GM21723 (cell line): Measurements from ENCODE around the gene SRSF2.
"Not testable (repeated sequence)": the region's sequence is repeated elsewhere in the genome, so short reads cannot be mapped to it uniquely, and the experiment has no call there.

Source experiments
- ATAC-seq: cut with Tn5 transposase; IDR thresholded peaks from one replicate; pipeline ENCODE4 v1.9.1; 2021; ENCODE audit warnings: mild to moderate bottlenecking, moderate library complexity; ENCODE audit not compliant: unreplicated experiment

The SRSF2 gene

DNA sequence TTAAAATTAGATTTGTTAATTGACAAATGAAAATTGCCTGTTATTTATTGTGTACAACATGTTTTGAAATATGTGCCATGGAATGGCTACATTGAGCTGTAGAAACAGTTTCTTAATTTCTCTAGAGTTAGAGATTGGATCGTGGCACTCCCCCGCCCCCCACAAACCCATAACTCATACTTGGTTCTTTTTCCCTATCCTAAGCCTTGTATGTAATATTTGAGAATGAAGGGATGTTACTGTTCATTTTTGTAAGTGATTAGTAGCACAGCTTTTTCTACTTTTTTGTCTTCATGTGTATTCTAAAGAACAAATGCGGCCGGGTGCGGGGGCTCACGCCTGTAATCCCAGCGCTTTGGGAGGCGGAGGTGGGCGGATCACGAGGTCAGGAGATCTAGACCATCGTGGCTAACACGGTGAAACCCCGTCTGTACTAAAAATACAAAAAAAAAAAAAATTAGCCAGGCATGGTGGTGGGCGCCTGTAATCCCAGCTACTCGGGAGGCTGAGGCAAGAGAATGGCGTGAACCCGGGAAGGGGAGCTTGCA is 2.5 kb upstream of the SRSF2 start:
- ATAC-seq, result not testable (repeated sequence)

DNA sequence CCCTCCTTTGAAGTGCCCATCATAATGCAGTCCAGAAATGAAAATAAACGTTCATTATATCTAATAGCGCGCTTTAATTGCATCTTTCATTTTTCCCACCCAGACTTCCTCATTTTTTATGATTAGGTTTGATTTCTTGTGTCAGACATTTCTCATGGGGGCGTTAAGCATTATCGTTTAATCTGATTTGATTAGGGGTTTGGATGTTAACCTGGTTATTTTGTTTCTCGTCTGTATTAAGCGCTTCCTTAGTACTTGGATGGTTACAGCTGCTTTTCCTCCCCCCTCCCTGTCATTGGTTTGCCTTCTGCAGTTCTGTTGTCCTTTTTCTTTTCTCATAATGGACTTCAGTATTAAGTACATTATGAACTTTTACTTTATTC is 1.3 kb upstream of the SRSF2 start:
- ATAC-seq, result no peak

DNA sequence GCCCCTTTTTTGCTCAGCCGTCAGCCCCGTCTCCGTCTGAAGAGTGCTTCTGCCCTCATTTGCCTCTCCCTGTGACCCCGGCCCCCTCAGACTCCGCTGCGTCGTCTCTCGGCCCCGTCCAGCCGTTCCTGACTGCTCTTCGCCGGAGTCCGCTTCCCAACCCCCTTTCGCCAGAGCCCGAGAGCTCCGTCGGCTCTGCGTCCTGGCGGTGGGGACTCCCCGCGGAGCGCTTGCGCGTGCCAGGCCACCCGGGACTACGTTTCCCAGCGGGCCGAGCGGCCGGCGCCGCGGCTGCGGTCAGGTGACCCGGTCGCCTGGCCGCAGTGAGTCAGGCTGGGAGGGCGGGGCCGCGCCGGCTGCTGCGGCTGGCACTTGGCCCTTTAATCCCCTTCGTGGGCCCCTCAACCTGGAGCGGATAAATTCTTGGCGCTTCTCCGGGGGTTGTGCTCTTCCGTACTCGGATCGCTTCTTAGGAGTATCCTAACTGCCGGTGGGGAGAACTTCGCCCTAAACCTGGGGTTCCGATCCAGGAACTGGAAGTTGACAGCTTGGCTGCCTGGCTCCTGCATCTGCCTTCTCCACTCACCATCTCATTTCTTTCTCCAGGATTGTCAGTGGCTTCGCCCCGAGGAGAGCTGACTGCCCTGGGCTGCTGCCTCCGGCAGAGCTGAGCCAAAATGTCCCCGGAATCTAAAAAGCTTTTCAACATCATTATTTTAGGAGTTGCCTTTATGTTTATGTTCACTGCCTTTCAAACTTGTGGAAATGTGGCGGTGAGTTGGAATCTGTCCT is 741 bp upstream of the SRSF2 start, which contains the start of gene MFSD11:
TSS of gene MFSD11 (plus strand) at position 444 of the 792 bp plus-strand sequence. CDS start at position 678, 234 bp downstream.
- peak; percentile 57 for ATAC-seq

DNA sequence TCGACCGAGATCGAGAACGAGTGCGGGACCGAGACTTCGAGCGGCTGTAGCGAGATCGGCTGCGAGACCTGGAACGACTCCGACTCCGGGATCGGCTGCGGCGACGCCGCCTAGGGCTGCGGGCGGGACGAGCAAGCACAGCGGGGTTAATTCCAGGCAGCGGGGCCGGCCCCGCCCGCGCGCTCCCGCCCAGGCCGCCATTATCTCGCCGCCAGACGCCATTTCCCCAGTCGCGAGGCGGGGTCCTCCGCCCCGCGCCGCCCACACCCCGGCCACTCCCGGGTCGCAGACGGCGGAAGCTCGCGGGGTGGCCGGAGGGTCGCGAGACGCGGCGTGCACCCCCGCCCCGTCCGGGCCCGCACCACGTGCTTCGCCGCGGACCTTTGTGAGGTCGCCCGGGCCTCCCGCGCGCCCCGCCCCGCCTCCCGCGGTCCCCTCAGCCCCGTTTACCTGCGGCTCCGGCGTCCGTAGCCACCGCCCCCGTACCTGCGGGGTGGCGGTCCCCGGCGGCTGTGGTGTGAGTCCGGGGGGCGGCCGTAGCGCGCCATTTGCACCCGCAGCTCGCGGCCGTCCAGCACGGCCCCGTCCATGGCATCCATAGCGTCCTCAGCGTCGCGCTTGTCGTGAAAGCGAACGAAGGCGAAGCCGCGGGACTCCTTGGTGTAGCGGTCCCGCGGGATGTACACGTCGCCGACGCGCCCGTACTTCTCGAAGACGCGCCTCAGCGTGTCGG is 616 bp downstream of the SRSF2 start:
- peak; percentile 23 for ATAC-seq

DNA sequence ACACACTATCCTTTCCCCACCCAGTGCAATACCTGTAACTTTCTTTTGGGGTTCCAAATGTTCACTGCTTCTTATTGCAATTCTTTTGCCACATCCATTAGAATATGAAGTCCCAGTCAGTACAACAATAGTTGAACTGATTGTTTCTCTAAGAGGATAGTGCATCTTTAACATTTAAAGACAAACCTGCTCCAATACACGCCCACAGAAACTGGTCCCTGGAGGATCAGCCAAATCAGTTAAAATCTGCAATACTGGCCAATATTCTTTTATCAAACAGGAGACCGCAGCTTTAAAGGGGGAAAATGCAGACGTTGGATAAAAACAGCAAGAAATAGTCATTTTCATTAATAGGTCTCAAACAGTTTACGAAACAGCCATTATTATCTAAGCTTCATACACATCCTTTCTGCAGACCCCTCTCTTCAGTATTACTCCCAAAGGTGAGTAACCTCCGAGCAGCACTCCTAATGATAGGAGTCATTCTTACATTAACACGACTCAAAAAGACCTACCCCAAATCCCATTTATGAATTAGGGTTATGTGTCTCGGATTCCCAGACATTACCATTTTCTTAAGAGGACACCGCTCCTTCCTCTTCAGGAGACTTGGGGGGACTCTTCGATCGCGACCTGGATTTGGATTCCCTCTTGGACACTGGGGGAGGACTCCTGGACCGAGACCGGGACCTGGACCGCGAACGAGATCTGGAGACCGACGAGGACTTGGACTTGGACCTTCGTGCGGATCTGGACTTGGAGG is 1.4 kb downstream of the SRSF2 start:
- no peak for ATAC-seq

DNA sequence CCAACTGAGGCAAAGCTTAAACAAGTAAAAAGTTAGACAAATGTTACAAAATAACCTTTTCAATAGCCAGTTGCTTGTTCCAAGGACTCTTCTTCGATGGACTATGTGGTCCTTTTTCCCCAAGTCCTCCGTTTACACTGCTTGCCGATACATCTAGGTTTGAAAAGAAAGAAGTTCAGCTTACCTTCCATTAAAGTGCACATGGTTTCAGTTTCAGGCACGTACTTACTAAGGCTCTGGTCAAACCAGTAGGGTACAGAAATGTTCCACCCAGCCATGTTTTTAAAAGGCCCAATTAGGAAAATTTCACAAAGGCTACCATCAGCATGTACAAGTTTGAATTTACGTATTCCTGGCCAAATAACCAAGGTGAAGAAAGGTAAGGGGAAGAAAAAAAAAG is 2.1 kb downstream of the SRSF2 start:
- ATAC-seq, result no peak

DNA sequence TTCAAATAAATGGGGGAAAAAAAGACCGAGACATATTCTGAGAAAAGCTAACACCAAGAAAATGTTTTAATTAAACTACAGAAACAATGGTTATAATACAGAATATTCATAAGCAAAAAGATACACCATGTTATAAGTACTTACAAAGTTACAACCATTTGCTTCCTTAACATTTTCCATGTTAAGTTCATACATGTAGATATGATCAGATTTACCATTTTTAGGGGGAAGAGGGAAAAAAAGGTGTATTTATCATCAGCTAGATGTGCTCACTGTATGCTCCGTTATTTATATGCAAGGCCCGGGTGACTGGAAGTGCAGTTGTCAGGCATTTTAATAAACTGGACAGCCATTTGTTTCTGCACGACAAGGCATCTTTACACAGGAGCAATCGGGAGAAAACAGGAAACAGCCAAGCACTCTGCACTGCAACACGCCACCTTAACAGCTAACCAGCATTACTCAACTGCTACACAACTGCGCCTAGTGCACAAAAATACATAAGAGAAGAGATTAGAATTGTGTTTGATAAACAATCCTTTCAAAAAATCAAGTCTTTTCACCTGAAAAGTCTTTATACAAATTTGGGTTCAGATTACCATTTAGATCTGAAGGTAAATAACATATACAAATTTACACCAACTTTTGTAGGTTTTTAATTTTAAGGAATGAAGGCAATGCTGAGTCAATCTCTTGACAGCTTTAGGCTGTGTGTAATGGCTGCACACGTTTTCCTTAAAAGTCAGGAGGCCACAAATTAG is 2.9 kb downstream of the SRSF2 start:
- ATAC-seq, result no peak

DNA sequence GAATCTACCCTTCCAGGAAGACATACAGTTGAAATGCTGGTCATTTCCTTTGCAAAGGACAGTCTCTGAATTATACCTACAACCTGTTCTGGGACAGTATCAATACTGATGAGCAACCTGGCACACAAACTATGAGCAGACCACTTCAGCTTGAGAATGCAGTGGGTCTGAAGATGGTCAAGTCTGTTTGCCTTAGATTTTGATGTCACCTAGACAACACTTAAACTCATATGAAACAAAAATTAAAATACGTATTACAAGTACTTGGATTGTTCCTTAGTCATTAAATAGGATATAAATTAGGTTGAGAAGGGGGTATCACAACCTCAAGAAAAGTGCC is 3.5 kb downstream of the SRSF2 start:
- ATAC-seq, result no peak

DNA sequence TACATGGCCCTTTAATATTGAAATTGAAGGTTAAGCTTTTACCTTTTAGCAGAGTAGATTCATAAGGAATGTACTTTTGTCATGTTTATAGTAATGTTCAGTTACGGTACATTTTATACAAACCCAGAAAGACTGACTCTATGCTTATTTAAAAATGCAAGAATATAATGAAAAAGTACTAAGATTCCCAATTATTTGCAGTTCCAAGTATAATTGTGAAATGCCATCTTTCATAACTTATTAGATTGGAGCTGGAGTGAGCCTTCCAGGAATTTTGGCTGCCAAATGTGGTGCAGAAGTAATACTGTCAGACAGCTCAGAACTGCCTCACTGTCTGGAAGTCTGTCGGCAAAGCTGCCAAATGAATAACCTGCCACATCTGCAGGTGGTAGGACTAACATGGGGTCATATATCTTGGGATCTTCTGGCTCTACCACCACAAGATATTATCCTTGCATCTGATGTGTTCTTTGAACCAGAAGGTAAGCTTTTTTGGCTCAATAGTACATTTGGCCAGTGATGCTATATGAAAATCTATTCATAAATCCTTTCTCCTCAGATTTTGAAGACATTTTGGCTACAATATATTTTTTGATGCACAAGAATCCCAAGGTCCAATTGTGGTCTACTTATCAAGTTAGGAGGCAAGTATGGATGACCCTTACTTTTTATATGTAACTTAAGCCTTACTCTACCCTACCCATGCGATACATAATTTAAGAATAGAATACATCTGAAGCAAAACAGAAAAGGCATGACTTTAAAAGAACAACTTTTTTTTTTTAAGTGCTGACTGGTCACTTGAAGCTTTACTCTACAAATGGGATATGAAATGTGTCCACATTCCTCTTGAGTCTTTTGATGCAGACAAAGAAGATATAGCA is 4.2 kb downstream of the SRSF2 start:
- no peak for ATAC-seq

DNA sequence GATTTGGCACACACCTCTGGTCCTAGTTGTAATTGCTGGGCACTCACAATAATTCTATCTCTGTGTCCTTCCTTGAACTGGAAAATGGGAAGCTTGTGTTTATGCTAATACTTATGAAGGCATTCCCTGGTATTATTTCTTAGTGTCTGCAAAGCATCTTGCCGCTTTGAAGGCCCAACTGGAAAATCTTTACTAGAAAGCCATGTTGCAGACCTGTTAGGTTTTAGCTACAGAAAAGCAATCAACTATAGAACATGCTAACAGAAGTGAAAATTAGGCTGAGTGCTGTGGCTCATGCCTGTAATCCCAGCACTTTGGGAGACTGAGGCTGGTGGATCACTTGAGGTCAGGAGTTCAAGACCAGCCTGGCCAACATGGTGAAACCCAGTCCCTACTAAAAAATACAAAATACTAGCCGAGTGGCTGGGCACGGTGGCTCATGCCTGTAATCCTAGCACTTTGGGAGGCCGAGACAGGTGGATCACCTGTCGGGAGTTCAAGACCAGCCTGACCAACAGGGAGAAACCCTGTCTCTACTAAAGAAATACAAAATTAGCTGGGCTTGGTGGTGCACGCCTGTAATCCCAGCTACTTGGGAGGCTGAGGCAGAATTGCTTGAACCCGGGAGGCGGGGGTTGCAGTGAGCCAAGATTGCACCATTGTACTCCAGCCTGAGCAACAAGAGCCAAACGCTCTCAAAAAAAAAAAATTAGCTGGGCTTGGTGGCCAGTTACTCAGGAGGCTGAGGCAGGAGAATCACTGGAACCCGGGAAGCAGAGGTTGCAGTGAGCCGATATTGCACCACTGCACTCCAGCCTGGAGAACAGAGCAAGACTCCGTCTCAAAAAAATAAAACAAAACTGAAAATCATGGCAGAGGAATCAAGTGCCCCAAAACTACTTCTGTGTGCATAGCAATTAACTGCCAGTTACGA is 5.1 kb downstream of the SRSF2 start:
- ATAC-seq, result not testable (repeated sequence)

DNA sequence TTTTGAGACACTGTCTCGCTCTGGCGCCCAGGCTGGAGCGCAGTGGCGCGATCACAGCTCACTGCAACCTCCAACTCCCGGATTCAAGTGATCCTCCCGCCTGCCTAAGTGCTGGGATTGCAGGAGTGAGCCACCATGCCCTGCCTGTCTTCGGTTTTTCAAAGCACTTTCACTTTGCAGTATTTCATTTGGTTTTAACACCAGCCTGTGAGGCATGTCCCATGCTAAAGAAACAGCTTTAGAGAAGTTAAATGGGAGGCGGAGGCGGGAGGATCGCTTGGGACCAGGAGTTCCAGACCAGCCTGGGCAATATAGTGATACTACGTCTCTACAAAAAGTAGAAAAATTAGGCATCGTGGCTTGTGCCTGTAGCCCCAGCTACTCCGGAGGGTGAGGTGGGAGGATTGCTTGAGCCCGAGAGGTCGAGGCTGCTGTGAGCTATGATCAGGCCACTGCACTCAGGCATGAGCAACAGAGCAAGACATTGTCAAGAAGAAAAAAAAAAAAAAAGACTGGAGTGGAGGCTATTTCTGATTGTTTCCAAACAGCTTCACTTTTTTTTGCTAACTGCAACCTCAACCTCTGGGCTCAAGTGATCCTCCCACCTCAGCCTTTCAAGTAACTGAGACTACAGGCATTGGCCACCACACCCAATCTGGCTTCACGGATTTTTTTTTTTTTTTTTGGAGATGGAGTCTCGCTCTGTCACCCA is 9.2 kb downstream of the SRSF2 start:
- no peak for ATAC-seq

DNA sequence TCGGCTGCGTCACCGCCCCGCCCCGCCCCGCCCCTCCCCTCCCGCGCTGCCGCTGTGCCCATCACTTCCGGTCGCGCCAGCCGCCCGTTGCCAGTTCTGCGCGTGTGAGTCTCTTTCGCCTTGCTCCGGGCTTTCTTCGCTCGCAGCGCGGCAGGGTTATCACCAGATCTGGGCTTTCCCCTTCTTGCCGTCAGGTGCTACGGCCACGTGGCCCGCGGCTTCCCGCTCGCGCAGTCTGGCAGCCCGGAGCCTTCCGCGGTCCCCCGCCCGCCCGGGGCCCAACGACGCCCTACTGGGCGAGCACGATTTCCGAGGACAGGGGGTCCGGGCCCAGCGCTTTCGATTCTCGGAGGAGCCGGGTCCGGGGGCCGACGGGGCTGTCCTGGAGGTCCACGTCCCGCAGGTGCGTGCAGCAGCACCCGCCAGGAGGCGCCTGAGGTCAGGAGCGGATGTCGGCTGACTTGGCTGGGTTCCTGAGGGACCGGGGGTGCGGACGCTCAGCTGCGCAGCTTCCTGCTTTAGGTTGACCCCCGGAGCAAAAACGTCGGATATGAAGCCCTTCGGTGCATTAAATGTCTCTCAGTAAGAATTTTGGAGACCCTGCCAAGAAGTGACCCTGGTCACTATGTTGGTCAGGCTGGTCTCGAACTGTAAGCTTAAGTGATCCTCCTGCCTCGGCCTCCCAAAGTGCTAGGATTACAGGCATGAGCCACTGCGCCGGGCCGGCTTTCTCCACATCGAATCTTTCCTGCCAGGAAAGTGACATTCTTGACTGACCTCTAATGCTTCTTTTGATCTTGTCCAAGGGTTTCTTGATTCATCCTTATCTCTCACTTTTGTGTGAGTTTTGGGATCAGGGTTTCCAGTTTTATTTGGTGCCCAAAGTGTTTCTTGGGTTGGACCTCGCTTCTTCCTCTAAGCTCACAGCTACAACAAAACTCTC is 10.1 kb downstream of the SRSF2 start, which contains the start of gene METTL23:
TSS of gene METTL23 (plus strand) at position 64 of the 943 bp plus-strand sequence. CDS start 2,872 bp downstream, outside the sequence.
- peak; percentile 52 for ATAC-seq

DNA sequence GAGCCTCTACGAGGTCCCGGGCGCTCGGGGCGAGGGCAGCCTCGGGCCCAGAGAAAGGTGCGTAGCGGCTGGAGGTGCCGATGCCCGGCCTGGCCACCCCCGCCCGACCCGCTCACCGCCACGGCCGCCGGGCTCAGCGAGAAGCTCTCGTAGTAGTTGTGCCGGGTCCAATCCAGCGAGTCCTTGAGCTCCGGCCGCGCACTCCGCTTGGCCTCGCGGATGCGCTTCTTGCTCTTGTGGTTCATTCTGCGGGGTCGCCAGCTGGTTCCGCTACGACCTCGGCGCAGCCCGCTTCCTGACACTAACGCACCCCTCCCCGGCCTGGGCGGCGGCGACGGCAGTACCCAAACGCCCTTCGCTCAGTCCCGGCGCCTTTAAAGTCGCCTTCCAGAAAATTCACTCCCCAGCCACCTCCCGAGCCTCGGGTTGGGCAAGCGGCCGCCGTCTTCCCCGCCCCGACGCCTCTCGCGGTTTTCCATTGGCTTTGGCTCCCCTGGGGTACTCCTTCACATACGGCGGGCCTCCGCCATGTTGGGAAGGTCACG is 10.8 kb downstream of the SRSF2 start, which contains the start of gene JMJD6:
TSS of gene JMJD6 (minus strand) at position 376 of the 545 bp plus-strand sequence. CDS start at position 245, 131 bp downstream.
- ATAC-seq, result peak; percentile 71

DNA sequence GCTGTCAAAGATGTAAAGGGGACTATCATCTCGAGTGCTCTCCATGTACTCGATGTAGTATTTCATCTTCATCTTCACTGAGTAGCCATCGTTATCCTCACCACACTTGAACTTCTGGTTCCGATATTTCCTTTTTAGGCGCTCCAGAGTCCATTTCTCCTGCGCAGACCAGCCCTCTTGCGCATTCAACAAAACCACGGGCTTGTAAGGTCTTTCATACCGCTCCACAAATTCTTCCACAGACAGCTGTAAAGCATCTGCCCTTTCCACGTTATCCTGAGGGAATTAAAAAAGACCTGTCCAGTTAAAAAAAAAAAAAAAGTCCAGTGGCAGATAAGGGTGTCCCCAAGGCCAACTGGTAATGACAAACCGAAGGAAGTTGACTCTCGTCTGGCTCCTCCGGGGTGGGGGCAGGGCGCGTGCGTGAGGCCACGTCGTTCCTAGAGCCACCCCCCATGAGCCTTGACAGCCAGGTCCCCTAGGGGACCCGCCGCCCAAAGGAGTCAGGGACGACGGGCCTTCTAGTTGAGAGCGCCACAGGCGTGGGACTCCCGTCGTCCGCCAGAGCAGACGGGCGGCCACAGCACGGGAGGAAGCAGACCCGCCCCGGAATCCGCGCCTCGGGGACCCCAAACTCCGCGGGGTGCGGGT is 11.4 kb downstream of the SRSF2 start:
- ATAC-seq, result peak; percentile 25

DNA sequence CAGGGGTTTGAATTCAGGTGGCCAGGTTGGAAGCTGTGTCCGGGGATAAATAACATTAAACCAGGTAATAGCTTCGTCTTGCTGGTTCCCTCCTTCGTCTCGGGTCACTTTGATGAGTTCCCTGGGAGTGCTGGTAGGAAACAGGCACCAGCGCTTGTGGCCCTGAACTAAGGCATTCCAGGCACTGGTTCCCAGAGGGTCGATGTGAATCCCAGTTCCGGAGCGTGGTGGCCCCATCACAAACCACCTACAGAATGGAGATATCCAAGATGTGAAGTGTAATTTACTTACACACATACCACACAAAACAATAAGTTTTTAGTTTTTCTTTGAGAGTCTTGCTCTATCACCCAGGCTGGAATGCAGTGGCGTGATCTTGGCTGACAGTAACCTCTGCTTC is 13.3 kb downstream of the SRSF2 start:
- ATAC-seq, result no peak

DNA sequence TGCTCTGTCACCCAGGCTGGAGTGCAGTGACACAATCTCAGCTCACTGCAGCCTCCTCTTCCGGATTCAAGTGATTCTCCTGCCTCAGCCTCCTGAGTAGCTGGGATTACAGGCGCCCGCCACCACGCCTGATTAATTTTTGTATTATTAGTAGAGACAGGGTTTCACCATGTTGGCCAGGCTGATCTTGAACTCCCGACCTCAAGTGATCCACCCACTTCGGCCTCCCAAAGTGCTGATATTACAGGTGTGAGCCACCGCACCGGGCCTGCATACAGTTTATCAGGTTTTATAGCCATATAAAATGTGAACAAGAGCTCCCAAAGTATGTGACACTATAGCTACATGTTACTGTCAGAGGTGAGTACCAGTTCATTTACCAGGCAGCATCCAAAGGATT is 14.2 kb downstream of the SRSF2 start:
- not testable (repeated sequence) for ATAC-seq
